SU-DHL-6 (cell line): ENCODE data around the gene VSTM2B.

ENCODE experiments used
- H2AFZ ChIP-seq: fragments of 200-600 bp; sonication (generic); 2 replicates; pipeline ENCODE4 v1.6.1; 2014; ENCODE audit warnings: low read depth, mild to moderate bottlenecking, moderate library complexity, mixed read lengths, antibody characterized with exemption, low read length; ENCODE audit not compliant: severe bottlenecking
- H3F3A ChIP-seq: fragments of 200-600 bp; shearing (Covaris generic); 2 replicates; pipeline ENCODE4 v1.6.0; 2016; ENCODE audit warnings: antibody characterized with exemption, mild to moderate bottlenecking; ENCODE audit not compliant: insufficient read depth
- H3K27ac ChIP-seq: fragments of 200-600 bp; sonication (generic); 2 replicates; pipeline ENCODE4 v1.5.1; 2016; ENCODE audit warnings: low read depth, mild to moderate bottlenecking, low read length, moderate library complexity, mixed read lengths
- H3K27me3 ChIP-seq: fragments of 200-600 bp; sonication (generic), shearing (Covaris generic); 2 replicates; pipeline ENCODE4 v1.6.0; 2014; ENCODE audit warnings: mild to moderate bottlenecking, low read length
- H3K36me3 ChIP-seq: fragments of 200-600 bp; sonication (generic); 2 replicates; pipeline ENCODE4 v1.6.1; 2014; ENCODE audit warnings: mild to moderate bottlenecking, low read length, mixed read lengths
- H3K4me2 ChIP-seq: fragments of 300-600, 200-600 bp; shearing (Covaris generic), sonication (generic); 2 replicates; pipeline ENCODE4 v1.6.0; 2014; ENCODE audit warnings: low read length, low read depth, mild to moderate bottlenecking; ENCODE audit not compliant: poor library complexity, severe bottlenecking
- H3K4me3 ChIP-seq: fragments of 200-600 bp; sonication (generic); 2 replicates; pipeline ENCODE4 v1.5.1; 2014; ENCODE audit warnings: antibody characterized with exemption, low read length, mild to moderate bottlenecking, mixed read lengths; ENCODE audit not compliant: insufficient read depth, poor library complexity, severe bottlenecking
- H3K79me2 ChIP-seq: fragments of 200-600 bp; sonication (generic); 2 replicates; pipeline ENCODE4 v1.6.1; 2014; ENCODE audit warnings: mild to moderate bottlenecking, low read length, moderate library complexity; ENCODE audit not compliant: insufficient read depth
- H3K9ac ChIP-seq: fragments of 200-600 bp; sonication (generic); 2 replicates; pipeline ENCODE4 v1.7.0; 2014; ENCODE audit warnings: mild to moderate bottlenecking, low read length
- H3K9me2 ChIP-seq: fragments of 200-600 bp; sonication (generic); replicated peaks from 2 replicates; pipeline ENCODE4 v1.6.1; 2014; ENCODE audit warnings: low read length; ENCODE audit not compliant: insufficient read depth
- H3K9me3 ChIP-seq: fragments of 200-600 bp; sonication (generic); 2 replicates; pipeline ENCODE4 v1.6.1; 2014; ENCODE audit warnings: low read length, mixed read lengths; ENCODE audit not compliant: insufficient read depth
- H4K20me1 ChIP-seq: fragments of 200-600 bp; sonication (generic); 2 replicates; pipeline ENCODE4 v1.6.1; 2014; ENCODE audit warnings: low read depth, mild to moderate bottlenecking, antibody characterized with exemption, low read length, moderate library complexity, mixed read lengths
- CTCF ChIP-seq: fragments of 200-600 bp; sonication (generic); IDR thresholded peaks from one replicate; pipeline ENCODE4 v1.5.1; 2017; ENCODE audit warnings: antibody characterized with exemption, mild to moderate bottlenecking, low read length, moderate library complexity; ENCODE audit not compliant: insufficient read depth, poor library complexity, severe bottlenecking
- EZH2phosphoT487 ChIP-seq: fragments of 200-600 bp; sonication (generic), shearing (Covaris generic); conservative IDR thresholded peaks from 2 replicates; pipeline ENCODE4 v1.6.1; 2018; ENCODE audit warnings: mild to moderate bottlenecking, antibody characterized with exemption, low read length, moderate library complexity, mixed read lengths

VSTM2B gene

DNA sequence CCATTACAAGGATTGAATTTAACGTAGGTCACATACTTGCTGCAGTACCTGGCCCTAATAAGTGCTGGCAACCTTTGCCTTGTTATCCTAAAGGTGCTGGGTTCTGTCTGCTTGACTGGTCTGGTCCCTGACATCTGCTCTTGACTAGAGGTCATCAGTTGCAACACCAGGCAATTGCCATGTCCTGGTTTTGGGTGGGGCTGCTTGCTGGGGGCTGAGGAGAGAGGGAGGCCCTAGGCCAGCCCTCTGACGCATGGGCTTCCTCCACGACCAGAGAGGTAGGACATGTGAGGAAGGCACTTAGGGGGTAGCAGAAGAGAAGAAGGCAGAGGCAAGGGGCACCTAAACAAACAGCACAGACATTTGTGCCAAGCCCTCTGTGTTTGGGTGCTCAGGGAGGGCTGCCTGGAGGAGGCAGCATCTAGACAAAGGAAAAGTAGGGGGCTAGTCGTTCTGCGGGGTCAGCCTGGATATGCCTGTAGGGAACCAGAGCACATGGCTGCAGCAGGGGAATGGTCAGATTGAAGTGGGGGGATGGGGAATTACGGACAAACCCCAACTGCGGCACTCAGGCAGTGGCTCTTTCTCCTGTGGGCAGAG is 21.7 kb downstream of the VSTM2B start:
- Histone ChIP-seq H3K27me3 (no peaks in the 10 kb centered on the region), H3F3A (no peaks in the 10 kb centered on the region), H3K27ac (no peak overlapping the region), H3K79me2 (no peaks in the 10 kb centered on the region), H3K4me2 (no peak overlapping the region), H4K20me1 (no peaks in the 10 kb centered on the region), H3K9me2 (no peaks in the 10 kb centered on the region), H3K9ac (no peak overlapping the region), H3K36me3 (no peaks in the 10 kb centered on the region), H3K4me3 (no peak overlapping the region), H2AFZ (no peak overlapping the region), H3K9me3 (no peaks in the 10 kb centered on the region)
- TF ChIP-seq CTCF, result no peak
- no peak for TF ChIP-seq EZH2phosphoT487

GRCh38 chr19:29547981-29548380 is 22.2 kb downstream of the VSTM2B start:
- H3K36me3 ChIP-seq, result no peaks in the 10 kb centered on the region
- no peaks in the 10 kb centered on the region for H3K9me3 ChIP-seq
- no peaks in the 10 kb centered on the region for H3K79me2 ChIP-seq
- H3K4me2 ChIP-seq, result no peak overlapping the region
- H3K9ac ChIP-seq, result no peak overlapping the region
- no peaks in the 10 kb centered on the region for H3F3A ChIP-seq
- H3K4me3 ChIP-seq, result no peak overlapping the region
- no peak overlapping the region for H3K27ac ChIP-seq
- no peaks in the 10 kb centered on the region for H3K9me2 ChIP-seq
- H2AFZ ChIP-seq, result no peak overlapping the region
- H3K27me3 ChIP-seq, result no peaks in the 10 kb centered on the region
- no peak for TF ChIP-seq EZH2phosphoT487
- no peak for TF ChIP-seq CTCF
- H4K20me1 ChIP-seq, result no peaks in the 10 kb centered on the region

GRCh38 chr19:29548483-29549085 is 22.8 kb downstream of the VSTM2B start:
- no peak overlapping the region for H3K9ac ChIP-seq
- H4K20me1 ChIP-seq, result no peaks in the 10 kb centered on the region
- H3K36me3 ChIP-seq, result no peaks in the 10 kb centered on the region
- H3K9me3 ChIP-seq, result no peaks in the 10 kb centered on the region
- no peak overlapping the region for H3K4me2 ChIP-seq
- TF ChIP-seq CTCF (no peak), EZH2phosphoT487 (no peak)
- H2AFZ ChIP-seq, result no peak overlapping the region
- H3K27ac ChIP-seq, result no peak overlapping the region
- H3K27me3 ChIP-seq, result no peaks in the 10 kb centered on the region
- H3F3A ChIP-seq, result no peaks in the 10 kb centered on the region
- no peaks in the 10 kb centered on the region for H3K79me2 ChIP-seq
- H3K9me2 ChIP-seq, result no peaks in the 10 kb centered on the region
- no peak overlapping the region for H3K4me3 ChIP-seq
